Heart right ventricle (tissue), 16 donors: ENCODE results near the gene LEMD3. TPM values are rescaled to one million over a fixed set of nuclear protein-coding genes. Genes with fewer than 3 reads are reported as not detected.

Experiments used
- ATAC-seq, 8 donors: fragments of 200-7000 bp; cut with Tn5 transposase; one replicate each; pipeline ENCODE4 v1.9.1; 2020; ENCODE audit warnings: mild to moderate bottlenecking in 8 of 8, moderate library complexity in 8 of 8, moderate number of reproducible peaks in 1 of 8
- DNase-seq, 2 donors: peaks; one replicate each; pipeline ENCODE4 v3.0.0-alpha.2; 2020
- H3K27ac ChIP-seq, 10 donors: fragments of 200-600 bp; sonication (generic) in 2 of 10; one replicate each; pipeline versions ENCODE4 v1.5.0 to v1.8.0; 2020 to 2022; ENCODE audit warnings: mild to moderate bottlenecking in 3 of 10
- H3K27me3 ChIP-seq, 7 donors: fragments of 200-600 bp; one replicate each; pipeline ENCODE4 v1.8.0; 2021 to 2022; ENCODE audit warnings: mild to moderate bottlenecking in 2 of 7
- H3K36me3 ChIP-seq, 9 donors: fragments of 200-600 bp; sonication (generic) in 1 of 9; one replicate each; pipeline versions ENCODE4 v1.5.0 to v1.8.0; 2020 to 2022; ENCODE audit warnings: mild to moderate bottlenecking in 2 of 9
- H3K4me1 ChIP-seq, 9 donors: fragments of 200-600 bp; sonication (generic) in 1 of 9; one replicate each; pipeline versions ENCODE4 v1.5.0 to v1.8.0; 2020 to 2022; ENCODE audit warnings: mild to moderate bottlenecking in 4 of 9
- H3K4me3 ChIP-seq, 10 donors: fragments of 200-600 bp; sonication (generic) in 2 of 10; one replicate each; pipeline versions ENCODE4 v1.5.0 to v1.8.0; 2020 to 2022; ENCODE audit warnings: mild to moderate bottlenecking in 7 of 10, moderate library complexity in 2 of 10
- H3K9me3 ChIP-seq, 11 donors: fragments of 200-600 bp in 10 of 11; sonication (generic) in 2 of 11; one replicate each; pipeline versions ENCODE4 v1.5.0 to v1.8.0; 2013 to 2022; ENCODE audit warnings: mild to moderate bottlenecking in 2 of 11, control low read depth in 1 of 11, moderate library complexity in 1 of 11
- CTCF ChIP-seq, 9 donors: fragments of 200-600 bp; sonication (generic) in 2 of 9; IDR thresholded peaks; one replicate each; pipeline versions ENCODE4 v1.5.0 to v1.8.0; 2021 to 2022; ENCODE audit warnings: antibody characterized with exemption in 9 of 9, mild to moderate bottlenecking in 5 of 9, moderate library complexity in 1 of 9
- WGBS, 2 donors: extraction: QIAGEN DNeasy Blood & Tissue Kit; methylation state at CpG; one replicate each; pipeline ENCODE4 v1.1.7; 2013; ENCODE audit warnings: inconsistent platforms in 1 of 2; 5-methylcytosine and 5-hydroxymethylcytosine counted together
- intact Hi-C, 10 donors: fragments of 100-400 bp; cut with DNase I; formaldehyde crosslinking; loops; one replicate each; pipeline versions ENCODE4 v1.11.1 to v1.14.2; 2022
- long read RNA-seq, 3 donors: library from polyadenylated mRNA; unstranded; transcript quantifications; one replicate each; pipeline ENCODE4 v2.0.0, GENCODE V29; 2020 to 2021
- polyA plus RNA-seq, 2 donors: library from polyadenylated mRNA; stranded (reverse); fragments of 200-250 nt; gene quantifications; one replicate each; pipeline ENCODE4 v1.2.3, GENCODE V29; 2013
- total RNA-seq, 10 donors: library from RNA; stranded (reverse); fragmentation: NEBNext Ultra II Directional in 3 of 10; extraction: Animal tissue kit (Norgen Biotek cat#: 25700) in 3 of 10; gene quantifications; one replicate each; pipeline versions ENCODE4 v1.2.1 to v1.2.4, GENCODE V29; 2021 to 2023
- donor health status: Arrhythmogenic right ventricular cardiomyopathy.
- donor health status: ischemic (EF 13 %, LVEDD 7.1; RV severe dilation, severe dysfunction).
- donor health status: healthy with polysubstance abuse.
- donor health status: DM: no; HTN: yes; CAD: no.
- donor health status: DM: no; HTN: no; CAD: no.
- donor health status: ischemic (EF 25% LVEDD 6.9; RV normal size, moderate dysfunction).
- donor health status: ischemic (EF 25% LVEDD 5.7; RV mildly dilated, moderate dysfunction).
- donor health status: healthy.
- donor health status: DM: yes; HTN: yes; CAD: no.
- donor health status: Ischemic cardiomyopathy.
- donor health status: ischemic (EF 35%, LVEDD 5.7; RV mildly dilated, moderate dysfunction).
- donor health status: nonischemic (EF 11% LVEDD 7.7; RV severe dilation, severe dysfunction).
- donor health status: DM: yes; HTN: yes; CAD: no.
- donor health status: PGD.
- donor health status: ischemic (EF 29% LVEDD 5.4; RV normal size, mild dysfunction).
- donor health status: nonischemic (EF 23%, LVEDD 6.1; RV moderate dilation, normal function).

LEMD3 gene
- total RNA-seq (10 to 100 TPM; 10.1 to 16.3 (median 12.1) TPM), polyA plus RNA-seq (10 to 100 TPM in 1 of 2 donors, 1 to 10 TPM in 1; 4.5 to 11.9 TPM)
- long read RNA-seq, donor 1, full-length matches to known transcripts = 25 of 31 reads
- long read RNA-seq, donor 1, partial matches to known transcripts = 0 of 31 reads
- long read RNA-seq, donor 1, other reads (novel, unspliced or antisense) = 6 of 31 reads
- long read RNA-seq, donor 2, full-length matches to known transcripts = 31 of 39 reads
- long read RNA-seq, donor 2, partial matches to known transcripts = 1 of 39 reads
- long read RNA-seq, donor 2, other reads (novel, unspliced or antisense) = 7 of 39 reads
- long read RNA-seq, donor 3, full-length matches to known transcripts = 17 of 27 reads
- long read RNA-seq, donor 3, partial matches to known transcripts = 7 of 27 reads
- long read RNA-seq, donor 3, other reads (novel, unspliced or antisense) = 3 of 27 reads

DNA sequence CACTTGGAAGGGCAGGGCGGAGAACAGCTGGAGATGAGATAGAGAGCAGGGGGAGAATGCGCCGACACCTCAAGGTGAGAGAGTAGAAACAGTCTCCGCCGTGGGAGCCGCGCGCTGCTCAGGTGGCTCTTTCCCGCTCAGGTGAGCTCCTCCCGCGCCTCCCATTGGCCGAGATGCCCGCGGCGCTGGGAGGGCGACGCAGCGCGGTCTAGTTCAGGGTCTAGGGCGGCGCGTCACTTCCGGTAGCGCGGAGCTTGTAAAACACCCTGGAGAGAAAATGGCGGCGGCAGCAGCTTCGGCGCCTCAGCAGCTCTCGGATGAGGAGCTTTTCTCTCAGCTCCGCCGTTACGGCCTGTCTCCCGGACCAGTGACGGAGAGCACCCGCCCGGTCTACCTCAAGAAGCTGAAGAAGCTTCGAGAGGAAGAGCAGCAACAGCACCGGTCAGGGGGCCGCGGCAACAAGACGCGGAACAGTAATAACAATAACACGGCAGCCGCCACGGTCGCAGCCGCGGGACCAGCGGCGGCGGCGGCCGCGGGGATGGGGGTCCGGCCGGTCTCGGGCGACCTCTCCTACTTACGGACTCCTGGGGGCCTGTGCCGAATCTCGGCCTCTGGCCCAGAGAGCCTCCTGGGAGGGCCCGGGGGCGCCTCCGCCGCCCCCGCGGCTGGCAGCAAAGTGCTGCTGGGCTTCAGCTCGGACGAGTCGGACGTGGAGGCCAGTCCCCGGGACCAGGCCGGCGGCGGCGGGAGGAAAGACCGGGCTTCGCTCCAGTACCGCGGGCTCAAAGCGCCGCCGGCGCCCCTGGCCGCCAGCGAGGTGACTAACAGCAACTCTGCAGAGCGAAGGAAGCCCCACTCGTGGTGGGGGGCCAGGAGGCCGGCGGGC is at the start of gene LEMD3:
Gene LEMD3 (plus strand): TSS at position 264 of the 889 bp plus-strand sequence. CDS start 14 bp downstream, at position 278.
- TF ChIP-seq CTCF (IDR thresholded peaks at IDR 0.05) = peak in 4 of 9 donors; percentile 3 to 21 (median 16)
- Histone ChIP-seq H3K4me1 (peaks cover 0 to 47% (median 43%) of the 10 kb centered on the region in 9 donors), H3K27me3 (peaks cover 0 to 2% (median 0%) of the 10 kb centered on the region in 7 donors), H3K4me3 (peak within 1 kb of the TSS; percentile 72 to 99 (median 94)), H3K9me3 (no peaks in the 10 kb centered on the region), H3K36me3 (peaks cover 0 to 5% (median 0%) of the 10 kb centered on the region in 9 donors), H3K27ac (peak within 1 kb of the TSS; percentile 91 to 98 (median 96))
- intact Hi-C loops = loop anchor here in 5 of 10 donors (2.0 to 5.0 kb wide), 5 partner anchors 38 to 63 kb away; no protein-coding TSS in a partner anchor
- DNase-seq (peak; percentile 90 to 92), ATAC-seq (peak; percentile 96 to 98 (median 98))
- 0 to 1% methylated on average over 89 to 91 of the region's 91 CpGs for WGBS, 2 donors

DNA sequence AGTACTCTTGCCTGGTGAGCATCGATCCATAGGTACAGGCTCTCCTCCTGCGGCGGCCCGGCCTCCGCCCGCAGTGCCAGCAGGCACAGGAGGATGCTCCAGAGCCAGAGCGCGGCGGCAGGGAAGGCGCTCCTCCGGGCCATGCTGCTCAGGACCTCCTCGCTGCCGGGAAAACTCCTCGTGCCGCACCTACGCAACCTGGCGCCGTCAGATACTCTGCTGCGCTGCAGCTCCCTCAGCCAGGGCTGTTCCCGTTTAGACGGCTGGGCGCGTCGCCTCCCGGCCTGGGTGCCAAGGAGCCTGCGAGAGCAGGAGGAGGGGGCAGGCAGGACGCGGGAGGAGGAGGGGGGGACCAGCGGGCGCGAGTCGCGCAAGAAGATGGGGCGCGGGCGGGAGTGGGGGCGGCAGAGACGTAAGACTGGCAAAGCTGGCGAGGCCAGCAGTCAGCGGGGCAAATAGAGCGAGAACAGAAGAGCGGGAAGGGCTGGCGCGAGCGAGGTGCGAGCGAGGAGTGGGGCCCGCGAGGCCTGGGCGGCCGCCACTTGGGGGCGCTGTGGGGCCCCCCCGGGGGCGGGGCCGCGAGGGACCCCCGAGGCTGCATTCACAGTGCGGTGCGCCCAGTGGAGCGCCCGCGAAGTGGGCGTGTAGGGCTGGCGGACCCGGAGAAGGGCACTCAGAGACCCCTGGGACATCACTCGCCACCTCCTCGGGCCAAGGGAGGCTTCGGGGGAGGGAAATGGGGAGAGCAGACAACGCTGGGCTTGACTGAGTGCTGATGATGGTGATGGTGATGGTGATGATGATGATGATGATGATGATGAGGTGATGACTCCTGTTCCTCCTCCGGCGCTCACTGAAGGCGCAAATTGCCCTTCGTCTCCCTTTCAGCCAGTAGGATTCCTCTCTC is 48.1 kb upstream of the LEMD3 start, which contains the start of gene WIF1:
Gene WIF1 (minus strand): TSS at position 257 of the 907 bp plus-strand sequence. CDS start 114 bp downstream, at position 143.
- H3K27me3 ChIP-seq = peaks cover 7 to 100% (median 97%) of the 10 kb centered on the region in 7 donors
- H3K4me3 ChIP-seq = peak within 1 kb of the TSS in 9 of 10 donors; percentile 21 to 48 (median 30)
- peak in 1 of 2 donors; percentile 14 for DNase-seq
- H3K36me3 ChIP-seq = no peaks in the 10 kb centered on the region
- ATAC-seq = peak in 2 of 8 donors; percentile 34 to 51
- intact Hi-C loops = loop anchor here in 8 of 10 donors (5.0 to 10.0 kb wide), 7 partner anchors 101 to 319 kb away; no protein-coding TSS in a partner anchor
- H3K4me1 ChIP-seq = peaks cover 4 to 12% (median 9%) of the 10 kb centered on the region in 9 donors
- 2 to 3% methylated on average over 71 to 73 of the region's 73 CpGs for WGBS, 2 donors
- peak in 7 of 9 donors; percentile 11 to 44 (median 31) for TF ChIP-seq CTCF (IDR thresholded peaks at IDR 0.05)
- H3K9me3 ChIP-seq = no peaks in the 10 kb centered on the region
- H3K27ac ChIP-seq = no peak within 1 kb of the TSS

DNA sequence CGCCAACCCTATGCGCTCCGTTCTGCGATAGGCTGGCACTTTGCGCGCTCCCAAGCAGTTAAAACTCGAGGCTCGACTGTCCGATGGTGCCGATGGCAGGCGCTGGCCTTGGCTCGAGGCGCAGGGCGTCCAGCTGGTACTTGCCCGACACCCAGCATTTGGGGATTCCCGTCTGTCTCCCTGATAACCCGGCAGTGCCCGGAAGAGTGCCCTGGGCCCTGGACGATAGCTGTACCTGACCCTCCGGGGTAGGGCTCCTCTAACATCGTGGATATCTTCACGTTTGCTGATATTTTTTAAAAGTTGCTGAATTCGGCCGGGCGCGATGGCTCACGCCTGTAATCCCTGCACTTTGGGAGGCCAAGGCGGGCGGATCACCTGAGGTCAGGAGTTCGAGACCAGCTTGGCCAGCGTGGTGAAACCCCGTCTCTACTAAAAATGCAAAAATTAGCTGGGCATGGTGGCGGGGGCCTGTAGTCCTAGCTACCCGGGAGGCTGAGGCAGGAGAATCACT is 47.4 kb upstream of the LEMD3 start:
- 69 to 75% methylated on average over 34 of the region's 34 CpGs for WGBS, 2 donors
- Histone ChIP-seq H3K4me1 (peaks cover 4 to 12% (median 9%) of the 10 kb centered on the region in 9 donors), H3K27me3 (peaks cover 7 to 99% (median 94%) of the 10 kb centered on the region in 7 donors), H3K27ac (no peak overlapping the region), H3K9me3 (no peaks in the 10 kb centered on the region), H3K4me3 (no peak overlapping the region), H3K36me3 (no peaks in the 10 kb centered on the region)
- TF ChIP-seq CTCF (IDR thresholded peaks at IDR 0.05) = no peak
- ATAC-seq = no peak
- DNase-seq = no peak
- intact Hi-C loops = loop anchor here in 8 of 10 donors (5.0 to 10.0 kb wide), 7 partner anchors 100 to 320 kb away; no protein-coding TSS in a partner anchor
